ENCODE results near the gene GRK6.
A peak's percentile ranks its signal among the peaks of the same experiment; 100 is the strongest.

GRK6 gene

DNA sequence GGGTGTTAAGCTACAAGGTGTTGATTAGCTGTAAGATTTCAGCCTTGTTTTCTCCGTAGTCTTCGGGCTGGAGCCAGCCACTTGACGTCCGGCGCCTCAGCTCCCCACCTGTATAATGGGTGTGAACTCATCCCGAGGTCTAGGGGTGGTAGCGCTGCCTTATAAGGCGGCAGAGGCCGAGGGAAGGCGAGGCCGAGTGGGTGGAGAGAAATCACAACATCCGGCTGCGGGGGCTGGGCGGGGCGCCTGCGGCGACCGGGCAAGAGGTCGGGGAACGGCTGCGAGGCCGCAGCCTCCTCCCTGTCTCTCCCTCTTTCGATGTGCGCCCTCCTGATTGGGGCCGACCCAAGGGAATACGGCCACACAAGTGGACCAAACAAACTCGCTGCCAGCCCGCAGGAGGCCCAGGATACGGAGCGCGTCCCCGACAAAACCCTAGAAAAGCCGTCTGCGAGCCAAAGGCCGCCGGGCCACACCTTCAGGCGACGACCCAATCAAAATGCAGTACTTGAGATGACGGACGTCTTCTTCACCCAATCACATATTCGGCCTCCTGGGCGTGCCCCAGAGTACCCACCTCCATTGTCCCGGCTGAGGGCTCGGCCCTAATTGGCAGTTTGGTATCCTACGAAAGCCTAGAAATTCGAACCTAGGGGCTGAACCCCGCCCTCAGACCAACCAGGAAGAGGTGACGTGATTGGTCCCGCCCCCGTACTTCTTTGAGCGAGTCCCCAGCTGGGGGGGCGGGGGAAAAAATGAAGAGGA, 493 bp upstream of the GRK6 start:
- peak overlapping the region; percentile 68 for H3K4me3 ChIP-seq (ENCODE audit: low read depth, low read length)

DNA sequence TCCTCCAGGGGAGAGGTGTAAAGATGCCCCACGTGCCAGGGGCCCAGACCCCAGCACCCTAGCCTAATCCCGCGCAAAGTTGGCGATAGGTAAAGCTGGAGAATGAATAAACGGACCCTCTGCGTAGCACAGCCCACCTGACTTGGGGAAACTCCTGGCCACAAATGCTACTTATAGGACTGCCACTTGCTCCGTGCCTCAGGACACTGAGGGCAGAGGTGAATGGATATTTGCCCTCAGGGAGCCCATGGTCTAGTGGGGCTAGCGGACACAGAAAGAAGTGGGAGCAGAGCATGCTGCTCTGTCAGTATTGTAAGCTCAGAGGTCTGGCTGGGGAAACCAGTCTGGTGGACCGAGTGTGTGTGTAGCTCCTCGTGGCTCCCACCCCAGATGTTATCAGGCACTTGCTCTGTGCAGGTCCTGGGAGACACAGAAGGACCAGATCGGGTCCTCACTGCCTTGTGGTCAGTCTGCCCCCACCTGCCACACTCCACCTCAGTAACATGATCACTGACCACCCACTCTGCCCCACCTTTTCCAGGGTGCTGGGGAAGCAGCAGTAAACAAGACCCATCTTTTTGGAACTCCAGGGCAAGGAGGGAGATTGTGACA, 841 bp downstream of the GRK6 start:
- peak overlapping the region; percentile 72 for H3K4me3 ChIP-seq (ENCODE audit: low read depth, low read length)

DNA sequence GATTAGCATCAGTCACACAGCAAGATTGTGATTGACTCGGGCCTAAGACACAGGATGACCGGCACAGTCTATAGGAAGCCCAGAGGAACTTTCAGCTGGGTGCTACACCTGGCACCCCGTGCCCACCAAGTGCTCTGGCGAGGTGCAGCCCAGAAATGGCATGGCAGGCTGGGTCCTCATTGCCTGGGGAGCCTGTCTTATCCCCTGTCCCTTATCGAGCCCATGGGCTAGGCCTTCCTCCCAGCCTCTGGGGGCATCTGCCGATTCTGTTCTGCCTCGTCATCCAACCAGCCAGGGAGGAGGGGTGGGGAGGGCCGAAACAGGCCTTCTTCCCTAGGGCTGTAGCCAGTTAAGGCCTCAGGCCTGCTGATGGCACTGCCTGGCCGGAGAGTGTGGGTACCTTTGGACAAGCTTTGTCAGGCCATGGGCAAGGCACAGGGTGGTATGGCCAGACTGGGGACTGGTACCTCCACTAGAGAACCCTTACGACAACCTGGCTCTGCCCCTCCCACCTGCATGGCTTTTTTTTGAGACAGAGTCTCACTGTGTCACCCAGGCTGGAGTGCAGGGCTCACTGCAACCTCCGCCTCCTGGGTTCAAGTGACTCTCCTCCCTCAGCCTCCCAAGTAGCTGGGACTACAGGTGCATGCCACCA, 1.6 kb downstream of the GRK6 start:
- H3K4me3 ChIP-seq (ENCODE audit: low read depth, low read length) = no peak overlapping the region

DNA sequence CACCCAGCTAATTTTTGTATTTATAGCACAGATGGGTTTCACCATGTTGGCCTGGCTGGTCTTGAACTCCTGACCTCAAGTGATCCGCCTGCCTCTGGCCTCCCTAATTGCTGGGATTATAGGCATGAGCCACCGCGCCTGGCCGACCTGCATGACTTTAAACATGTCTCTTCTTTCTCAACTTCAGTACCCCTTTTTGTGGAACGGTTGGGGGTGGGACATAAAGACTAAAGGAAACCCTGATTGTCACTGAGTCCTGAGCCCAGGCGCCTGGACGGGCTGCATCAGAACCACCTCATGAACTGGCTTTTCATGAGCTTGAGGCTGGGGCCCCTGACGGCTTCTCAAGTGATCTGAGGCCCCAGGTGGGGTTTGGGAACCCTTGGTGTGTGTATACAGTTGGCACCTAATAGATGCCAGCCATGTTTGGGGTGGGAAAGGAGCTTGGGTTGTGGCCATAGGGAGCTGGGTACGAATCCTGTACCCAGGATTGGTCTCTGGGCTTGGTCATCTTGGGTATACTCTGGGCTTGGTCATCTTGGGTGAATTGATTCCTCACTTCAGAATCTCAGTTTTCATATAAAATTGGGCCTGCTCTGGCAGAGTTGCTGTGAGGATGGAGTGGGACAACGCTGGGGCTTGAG, 2.2 kb downstream of the GRK6 start:
- no peak overlapping the region for H3K4me3 ChIP-seq (ENCODE audit: low read depth, low read length)

DNA sequence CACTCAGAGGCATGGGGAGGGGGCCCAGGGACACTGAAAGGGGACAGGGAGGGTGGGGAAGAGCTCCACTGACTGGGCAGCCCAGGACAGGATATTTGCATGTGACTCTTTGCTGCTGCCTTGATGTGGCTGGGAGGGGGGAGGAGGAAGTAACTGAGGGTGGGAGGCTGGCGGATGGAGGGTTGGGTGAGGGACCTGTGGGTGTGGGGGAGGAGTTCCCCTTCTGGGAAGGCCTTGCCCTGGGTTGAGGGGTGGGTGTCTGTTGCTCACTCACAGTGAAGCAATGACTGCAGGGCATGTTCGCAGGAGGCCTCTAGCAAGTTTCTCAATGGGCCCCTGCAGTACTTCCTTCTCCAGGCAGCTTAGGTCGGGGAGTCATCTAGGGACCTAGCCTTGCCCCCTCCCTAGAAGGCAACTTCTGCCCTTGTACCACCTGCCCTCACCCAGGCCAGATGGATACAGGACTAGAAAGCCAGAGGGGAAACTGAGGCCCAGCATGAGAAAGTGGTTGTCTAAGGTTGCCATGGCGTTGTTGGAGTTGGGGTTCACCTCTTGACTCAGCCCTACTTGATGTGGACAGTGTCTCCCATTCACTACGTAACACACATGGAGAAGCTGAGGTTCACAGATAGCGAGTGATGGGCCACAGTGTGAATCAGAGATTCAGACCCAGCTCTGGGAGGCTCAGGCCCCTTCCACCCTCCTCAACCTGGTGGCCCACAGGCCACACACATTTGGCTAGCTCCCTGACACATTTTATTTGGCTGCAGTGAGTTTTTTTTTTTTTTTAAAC, 3.0 kb downstream of the GRK6 start:
- H3K4me3 ChIP-seq (ENCODE audit: low read depth, low read length) = no peak overlapping the region

DNA sequence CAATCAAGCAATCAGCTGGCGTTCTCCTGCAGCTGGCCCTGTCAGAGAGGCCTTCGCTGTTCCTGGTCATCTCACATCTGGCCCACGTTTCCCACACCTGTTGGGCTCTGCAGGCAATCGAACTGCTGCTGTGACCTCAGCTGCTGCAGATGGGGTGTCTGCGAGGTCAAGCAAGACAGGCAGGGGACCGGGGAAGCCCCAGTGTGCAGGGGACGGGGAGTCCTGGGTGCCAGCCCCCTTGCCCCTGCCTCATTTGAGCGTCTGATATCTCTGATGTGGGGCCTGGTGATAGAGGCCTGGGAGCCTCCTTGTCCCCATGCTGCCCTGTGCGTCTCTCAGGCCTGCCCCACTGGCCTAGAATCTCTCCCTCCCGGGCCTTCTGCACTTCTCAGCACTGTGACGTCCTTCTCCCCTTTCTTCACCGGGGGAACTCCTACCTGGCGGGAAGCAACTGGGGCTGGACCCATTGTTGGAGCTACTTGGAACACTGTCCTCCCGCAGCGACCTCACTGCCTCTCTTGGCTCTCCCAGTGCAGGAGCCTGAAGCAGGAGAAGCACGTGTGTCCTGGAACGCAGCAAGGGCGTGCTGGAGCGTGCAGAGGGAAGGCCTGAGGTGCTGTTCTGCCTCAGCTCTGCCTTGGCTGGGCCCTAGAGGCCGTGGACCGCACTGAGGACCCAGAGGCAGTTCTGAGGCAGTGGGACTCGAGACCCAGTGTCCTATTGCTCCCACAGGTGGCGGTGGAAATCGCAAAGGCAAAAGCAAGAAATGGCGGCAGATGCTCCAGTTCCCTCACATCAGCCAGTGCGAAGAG, 3.9 kb downstream of the GRK6 start:
- H3K4me3 ChIP-seq (ENCODE audit: low read depth, low read length) = no peak overlapping the region

DNA sequence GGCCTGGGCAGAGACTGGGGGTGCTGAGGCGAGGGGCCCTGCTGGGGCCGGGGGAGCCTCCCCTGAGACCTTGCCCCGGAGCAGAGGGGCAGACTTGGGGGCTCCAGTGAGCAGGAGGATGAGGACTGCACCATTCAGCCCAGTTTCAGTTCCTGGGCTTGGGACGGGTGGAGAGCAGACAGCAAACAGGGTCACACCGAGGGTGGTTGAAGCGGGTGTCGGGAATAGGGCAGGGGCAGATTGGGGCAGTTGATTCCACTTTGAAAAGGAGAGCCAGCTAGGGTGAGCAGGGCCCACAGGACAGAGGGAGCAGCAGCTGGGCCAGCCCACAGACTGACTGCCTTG, 4.5 kb downstream of the GRK6 start:
- no peak overlapping the region for H3K4me3 ChIP-seq (ENCODE audit: low read depth, low read length)

DNA sequence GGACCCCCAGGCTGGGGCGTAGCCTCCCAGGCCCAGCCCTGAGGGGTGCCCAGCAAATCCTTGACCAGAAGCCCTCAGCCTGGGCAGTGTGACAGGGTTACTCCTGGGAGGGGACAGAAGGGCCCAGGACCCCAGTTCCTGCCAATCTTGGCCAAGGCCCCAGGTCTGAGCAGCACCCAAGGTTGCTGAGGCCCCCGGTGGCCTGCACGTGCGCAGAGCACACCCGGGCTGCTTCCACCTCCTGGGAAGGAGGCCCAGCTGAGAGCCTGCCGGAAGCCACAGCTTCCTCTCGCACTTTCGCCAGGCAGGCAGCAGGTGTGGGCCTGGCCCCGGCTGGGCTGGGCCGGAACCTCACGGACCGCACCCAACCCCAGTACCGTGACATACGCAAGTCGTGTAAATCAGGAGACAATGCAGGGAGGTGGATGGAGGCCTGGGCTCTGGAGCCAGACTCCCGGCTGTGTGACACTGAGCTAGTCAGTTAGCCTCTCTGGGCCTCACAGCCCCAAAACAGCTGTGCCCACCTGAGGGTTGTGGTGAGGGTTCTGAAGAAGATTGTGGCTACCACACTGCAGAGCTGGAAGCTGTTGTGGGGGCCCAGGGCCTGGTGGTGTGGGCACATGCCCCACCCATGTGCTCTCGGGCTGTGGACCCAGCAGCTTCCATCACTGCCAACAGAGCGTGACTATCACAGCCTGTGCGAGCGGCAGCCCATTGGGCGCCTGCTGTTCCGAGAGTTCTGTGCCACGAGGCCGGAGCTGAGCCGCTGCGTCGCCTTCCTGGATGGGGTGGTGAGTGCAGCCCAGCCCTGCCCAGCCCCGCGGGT, 5.1 kb downstream of the GRK6 start:
- H3K4me3 ChIP-seq (ENCODE audit: low read depth, low read length) = no peak overlapping the region

DNA sequence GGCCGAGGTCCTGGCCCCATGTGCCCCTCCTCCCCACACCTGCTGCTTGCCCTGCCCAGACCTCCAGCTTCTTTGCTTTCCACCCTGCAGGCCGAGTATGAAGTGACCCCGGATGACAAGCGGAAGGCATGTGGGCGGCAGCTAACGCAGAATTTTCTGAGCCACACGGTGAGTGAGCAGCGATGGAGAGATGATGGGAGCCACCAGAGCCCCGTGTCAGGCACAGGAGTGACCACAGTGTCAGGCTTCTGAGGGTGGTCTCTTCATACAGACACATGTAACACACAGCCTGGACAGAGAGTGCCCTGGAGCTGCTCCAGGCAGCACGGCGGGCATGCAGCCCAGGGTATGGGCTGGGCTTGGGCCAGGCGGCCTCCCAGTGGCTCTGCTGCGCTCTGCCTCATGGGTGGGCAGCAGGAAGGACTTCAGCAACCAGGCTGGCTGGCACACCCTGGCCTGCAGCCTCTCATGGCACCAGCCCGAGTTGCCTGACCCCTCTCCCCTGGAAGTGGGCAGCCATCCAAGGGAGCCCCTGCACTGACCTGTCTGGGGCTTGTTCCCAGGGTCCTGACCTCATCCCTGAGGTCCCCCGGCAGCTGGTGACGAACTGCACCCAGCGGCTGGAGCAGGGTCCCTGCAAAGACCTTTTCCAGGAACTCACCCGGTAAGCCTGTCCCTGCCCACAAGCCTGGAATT, 5.8 kb downstream of the GRK6 start:
- no peak overlapping the region for H3K4me3 ChIP-seq (ENCODE audit: low read depth, low read length)

DNA sequence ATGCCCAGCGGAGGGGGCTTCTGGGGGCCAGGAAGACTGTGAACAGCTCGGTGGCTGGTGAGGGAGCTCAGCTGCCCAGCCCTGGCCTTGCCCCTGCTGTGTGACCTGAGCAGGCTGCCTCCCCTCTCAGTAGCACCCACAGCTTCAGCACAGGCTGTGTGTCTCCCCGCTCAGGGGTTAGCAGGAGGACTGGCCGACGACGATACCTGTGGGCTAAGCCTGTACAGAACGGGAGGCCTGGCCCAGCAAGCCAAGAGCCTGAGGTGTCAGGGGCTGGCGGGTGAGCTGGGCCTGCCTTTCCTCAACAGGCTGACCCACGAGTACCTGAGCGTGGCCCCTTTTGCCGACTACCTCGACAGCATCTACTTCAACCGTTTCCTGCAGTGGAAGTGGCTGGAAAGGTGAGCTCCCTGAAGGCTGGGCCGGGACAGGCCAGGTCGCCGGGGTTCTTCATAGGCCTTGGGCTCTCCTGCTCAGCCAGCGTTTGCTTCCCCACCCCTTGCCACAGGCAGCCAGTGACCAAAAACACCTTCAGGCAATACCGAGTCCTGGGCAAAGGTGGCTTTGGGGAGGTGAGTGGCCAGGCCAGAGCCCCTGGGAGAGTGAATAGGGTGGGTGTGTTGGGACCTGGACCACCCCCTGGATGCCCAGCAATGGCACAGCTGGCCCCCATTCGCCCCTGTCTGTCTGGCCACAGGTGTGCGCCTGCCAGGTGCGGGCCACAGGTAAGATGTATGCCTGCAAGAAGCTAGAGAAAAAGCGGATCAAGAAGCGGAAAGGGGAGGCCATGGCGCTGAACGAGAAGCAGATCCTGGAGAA, 6.6 kb downstream of the GRK6 start:
- no peak overlapping the region for H3K4me3 ChIP-seq (ENCODE audit: low read depth, low read length)

DNA sequence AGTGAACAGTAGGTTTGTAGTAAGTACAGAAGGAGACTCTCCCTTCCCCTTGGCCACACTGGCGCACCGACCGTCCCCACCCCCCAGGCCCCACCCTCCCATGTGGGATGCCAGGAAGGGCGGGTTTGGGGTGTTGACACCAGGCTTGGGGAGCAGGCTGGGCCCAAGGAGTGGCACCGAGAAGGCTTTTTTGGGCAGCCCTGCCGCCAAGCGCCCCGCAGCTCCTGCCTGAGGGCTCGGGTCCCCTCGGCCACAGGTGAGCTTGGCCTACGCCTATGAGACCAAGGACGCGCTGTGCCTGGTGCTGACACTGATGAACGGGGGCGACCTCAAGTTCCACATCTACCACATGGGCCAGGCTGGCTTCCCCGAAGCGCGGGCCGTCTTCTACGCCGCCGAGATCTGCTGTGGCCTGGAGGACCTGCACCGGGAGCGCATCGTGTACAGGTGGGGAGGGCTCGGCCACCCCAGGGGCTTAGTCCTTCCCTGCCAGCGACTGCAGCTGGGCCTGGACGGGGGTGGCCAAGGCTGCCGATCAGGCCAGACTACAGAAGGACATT, 7.3 kb downstream of the GRK6 start:
- no peak overlapping the region for H3K4me3 ChIP-seq (ENCODE audit: low read depth, low read length)

DNA sequence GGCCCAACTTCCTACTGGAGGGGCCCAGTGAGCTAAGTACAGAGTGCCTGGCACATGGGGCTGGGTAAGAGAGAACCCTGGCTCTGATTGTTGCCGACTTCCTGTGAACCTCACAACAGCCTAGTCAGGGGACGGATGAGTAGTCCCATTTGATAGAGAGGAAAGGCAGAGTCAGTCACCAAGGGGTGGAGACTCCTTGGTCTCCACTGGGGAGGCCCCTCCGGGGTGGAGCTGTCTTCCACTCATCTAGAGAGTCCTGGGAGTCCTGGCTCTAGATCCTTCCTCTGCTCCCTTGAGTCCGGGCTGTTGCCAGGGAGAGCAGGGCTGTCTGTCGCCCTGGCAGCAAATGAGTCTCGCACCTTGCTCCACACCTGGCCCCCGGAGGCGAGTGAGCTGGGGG, 8.0 kb downstream of the GRK6 start:
- H3K4me3 ChIP-seq (ENCODE audit: low read depth, low read length) = no peak overlapping the region

DNA sequence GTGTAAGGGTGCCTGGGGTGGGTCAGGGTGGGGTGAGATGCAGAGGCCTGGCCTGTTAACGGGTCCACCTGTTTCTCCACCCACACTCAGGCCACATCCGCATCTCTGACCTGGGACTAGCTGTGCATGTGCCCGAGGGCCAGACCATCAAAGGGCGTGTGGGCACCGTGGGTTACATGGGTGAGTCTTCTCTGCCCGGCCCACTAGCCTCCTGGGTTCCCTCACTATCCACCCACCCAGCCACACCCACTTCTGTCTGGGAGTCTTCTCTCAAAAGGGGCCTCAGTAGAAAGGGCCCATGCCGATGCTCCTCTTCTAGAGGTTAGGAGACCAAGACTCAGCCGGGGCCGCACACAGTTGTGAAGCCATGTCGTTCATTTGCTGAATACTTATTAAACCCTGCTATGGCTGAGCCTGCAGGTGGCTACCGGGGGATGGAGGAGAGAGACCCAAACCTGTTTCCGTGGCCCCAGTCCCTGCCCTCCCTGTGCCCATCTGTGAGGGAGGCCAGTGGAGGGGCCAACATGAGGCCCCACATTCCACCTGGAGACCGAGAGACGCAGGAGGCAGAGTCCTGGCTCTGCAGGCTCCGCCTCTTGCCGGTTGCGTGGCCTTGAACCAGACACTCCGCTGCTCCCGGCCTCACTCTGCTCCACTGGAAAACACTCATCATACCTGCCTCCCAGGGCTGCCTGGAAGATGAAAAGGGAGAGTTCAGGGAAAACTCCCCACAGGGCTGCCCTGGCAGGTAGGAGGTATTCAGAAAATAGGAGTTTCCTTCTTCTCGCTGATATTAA, 8.7 kb downstream of the GRK6 start:
- no peak overlapping the region for H3K4me3 ChIP-seq (ENCODE audit: low read depth, low read length)

DNA sequence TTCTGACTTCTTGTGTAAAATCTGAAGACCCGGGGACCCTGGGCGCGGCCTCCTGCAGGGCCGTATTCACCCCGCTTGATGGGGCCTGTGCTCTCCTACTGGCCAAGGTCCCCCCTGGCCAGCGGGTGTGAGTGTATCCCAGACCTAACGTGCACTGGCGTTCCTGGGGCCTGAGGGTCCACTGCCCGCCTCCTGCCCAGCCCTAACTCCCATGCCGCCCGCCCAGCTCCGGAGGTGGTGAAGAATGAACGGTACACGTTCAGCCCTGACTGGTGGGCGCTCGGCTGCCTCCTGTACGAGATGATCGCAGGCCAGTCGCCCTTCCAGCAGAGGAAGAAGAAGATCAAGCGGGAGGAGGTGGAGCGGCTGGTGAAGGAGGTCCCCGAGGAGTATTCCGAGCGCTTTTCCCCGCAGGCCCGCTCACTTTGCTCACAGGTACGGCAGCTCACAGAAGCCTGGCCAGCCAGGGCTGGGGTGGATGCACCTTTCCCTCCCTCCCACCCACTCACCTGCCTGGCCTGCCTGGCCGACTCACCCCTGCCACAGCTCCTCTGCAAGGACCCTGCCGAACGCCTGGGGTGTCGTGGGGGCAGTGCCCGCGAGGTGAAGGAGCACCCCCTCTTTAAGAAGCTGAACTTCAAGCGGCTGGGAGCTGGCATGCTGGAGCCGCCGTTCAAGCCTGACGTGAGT, 9.5 kb downstream of the GRK6 start:
- H3K4me3 ChIP-seq (ENCODE audit: low read depth, low read length) = no peak overlapping the region

DNA sequence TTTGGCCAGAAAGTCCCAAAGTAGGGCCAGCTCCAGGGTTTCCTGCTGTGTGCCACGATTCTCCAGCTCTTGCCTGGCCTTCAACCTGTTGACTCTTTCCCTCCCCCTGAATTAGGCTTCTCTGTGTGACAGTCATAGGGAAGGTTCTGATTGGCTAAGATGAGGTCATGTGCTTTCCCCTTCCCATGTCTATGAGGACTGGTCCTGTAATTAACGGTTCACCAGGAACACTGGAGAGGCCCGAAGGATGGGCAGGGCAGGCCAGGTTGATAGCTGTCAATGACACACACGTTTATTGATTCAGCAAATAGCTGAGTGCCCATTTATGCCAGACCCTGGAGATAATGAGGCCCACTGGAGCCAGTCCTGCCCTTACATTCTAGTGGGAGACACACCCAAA, 11.1 kb downstream of the GRK6 start:
- H3K4me3 ChIP-seq (ENCODE audit: low read depth, low read length) = no peak overlapping the region

DNA sequence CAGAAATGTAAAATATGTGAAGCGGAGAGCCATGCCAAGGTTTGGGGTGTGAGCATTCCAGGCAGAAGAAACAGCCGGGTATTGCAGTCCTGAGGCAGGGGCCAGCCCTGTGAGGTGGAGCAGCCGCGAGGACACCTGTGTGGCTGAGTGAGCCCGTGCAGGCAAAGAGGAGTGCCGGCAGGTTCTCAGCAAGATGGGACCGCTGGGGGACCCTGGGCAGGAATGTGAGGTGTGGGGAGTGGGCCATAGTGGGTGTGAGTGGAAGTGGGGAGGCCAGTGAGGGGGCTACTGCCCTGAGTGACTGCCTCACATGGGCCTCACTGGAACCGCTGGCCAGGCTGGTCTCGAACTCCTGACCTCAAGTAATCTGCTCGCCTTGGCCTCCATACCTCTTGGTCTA, 12.0 kb downstream of the GRK6 start:
- no peak overlapping the region for H3K4me3 ChIP-seq (ENCODE audit: low read depth, low read length)

Data from iPS-11a (cell line).